ENCODE results near the gene PSMB9.
"Not testable (repeated sequence)": the region's sequence is repeated elsewhere in the genome, so short reads cannot be mapped to it uniquely, and the experiment has no call there.

PSMB9 gene

GRCh38 chr6:32854376-32855178 is 585 bp downstream of the PSMB9 start:
- Histone ChIP-seq H3K27ac (peak overlapping the region; percentile 87 to 100 (median 98)), H3K4me3 (peak overlapping the region; percentile 81 to 95 (median 90))

- H3K27ac ChIP-seq, result peak overlapping the region in 15 of 21 experiments; percentile 8 to 100 (median 98)
- peak overlapping the region in 5 of 7 experiments; percentile 81 to 95 (median 90) for H3K4me3 ChIP-seq
Measured at GRCh38 chr6:32855467-32856174, 1.6 kb downstream of the PSMB9 start.

GRCh38 chr6:32857156-32857891 is 3.3 kb downstream of the PSMB9 start:
- Histone ChIP-seq H3K27ac (no peak overlapping the region), H3K4me3 (no peak overlapping the region)

- no peak overlapping the region for H3K27ac ChIP-seq
- no peak overlapping the region for H3K4me3 ChIP-seq
Measured at GRCh38 chr6:32858194-32858593, 4.2 kb downstream of the PSMB9 start.

GRCh38 chr6:32860674-32861073 is 6.7 kb downstream of the PSMB9 start:
- Histone ChIP-seq H3K27ac (peak overlapping the region in 3 of 21 experiments; percentile 16 to 38 (median 29)), H3K4me3 (no peak overlapping the region)

GRCh38 chr6:32862725-32863124 is 8.7 kb downstream of the PSMB9 start:
- no peak overlapping the region for H3K4me3 ChIP-seq
- H3K27ac ChIP-seq, result no peak overlapping the region

GRCh38 chr6:32865724-32866443 is 11.9 kb downstream of the PSMB9 start:
- no peak overlapping the region for H3K27ac ChIP-seq
- H3K4me3 ChIP-seq, result no peak overlapping the region

- no peak overlapping the region for H3K4me3 ChIP-seq
- H3K27ac ChIP-seq, result peak overlapping the region in 3 of 21 experiments; percentile 4 to 44 (median 40)
Measured at GRCh38 chr6:32867022-32867477, 13.1 kb downstream of the PSMB9 start.

GRCh38 chr6:32867554-32868256 is 13.7 kb downstream of the PSMB9 start:
- Histone ChIP-seq H3K27ac (peak overlapping the region in 3 of 21 experiments; percentile 4 to 44 (median 40)), H3K4me3 (no peak overlapping the region)

GRCh38 chr6:32868257-32868788 is 14.3 kb downstream of the PSMB9 start:
- Histone ChIP-seq H3K4me3 (no peak overlapping the region), H3K27ac (no peak overlapping the region)

- H3K27ac ChIP-seq, H3K4me3 ChIP-seq: not testable (repeated sequence)
Measured at GRCh38 chr6:32873947-32874346, 20.0 kb downstream of the PSMB9 start.

GRCh38 chr6:32876603-32877002 is 22.6 kb downstream of the PSMB9 start:
- Histone ChIP-seq H3K27ac (no peak overlapping the region), H3K4me3 (no peak overlapping the region)

- H3K4me3 ChIP-seq, result no peak overlapping the region
- H3K27ac ChIP-seq, result no peak overlapping the region
Measured at GRCh38 chr6:32879691-32880090, 25.7 kb downstream of the PSMB9 start.

GRCh38 chr6:32880962-32881361 is 27.0 kb downstream of the PSMB9 start:
- H3K27ac ChIP-seq, H3K4me3 ChIP-seq: not testable (repeated sequence)

- H3K27ac ChIP-seq, result no peak overlapping the region
- H3K4me3 ChIP-seq, result no peak overlapping the region
Measured at GRCh38 chr6:32882879-32883250, 28.9 kb downstream of the PSMB9 start.

GRCh38 chr6:32883789-32884188 is 29.8 kb downstream of the PSMB9 start:
- H3K27ac ChIP-seq, result no peak overlapping the region

GRCh38 chr6:32885698-32886286 is 31.8 kb downstream of the PSMB9 start:
- H3K27ac ChIP-seq, result no peak overlapping the region
- H3K4me3 ChIP-seq, result no peak overlapping the region

More at GRCh38 chr6:32883789-32884188, 29.8 kb downstream of the PSMB9 start:
- H3K4me3 ChIP-seq, result no peak overlapping the region

GRCh38 chr6:32886681-32887383 is 32.8 kb downstream of the PSMB9 start:
- H3K4me3 ChIP-seq, result no peak overlapping the region
- H3K27ac ChIP-seq, result no peak overlapping the region

All from skin epidermis (tissue), 12 donors.